ENCODE measurements around the gene LRRC4C. TPM values are rescaled to one million over a fixed set of nuclear protein-coding genes. Genes with fewer than 3 reads are reported as not detected.

LRRC4C gene
- total RNA-seq, 4 donors from 2014 or later, result 0.38 to 3.5 (median 0.95) TPM; not detected in 1

- no peak for TF ChIP-seq CTCF (IDR thresholded peaks at IDR 0.05)
- DNase-seq (ENCODE audit: low spot score), result no peak
- ATAC-seq (ENCODE audit: low FRiP score), result no peak
These were observed 59.3 kb downstream of the LRRC4C start for GRCh38 chr11:41400124-41400523.

DNA sequence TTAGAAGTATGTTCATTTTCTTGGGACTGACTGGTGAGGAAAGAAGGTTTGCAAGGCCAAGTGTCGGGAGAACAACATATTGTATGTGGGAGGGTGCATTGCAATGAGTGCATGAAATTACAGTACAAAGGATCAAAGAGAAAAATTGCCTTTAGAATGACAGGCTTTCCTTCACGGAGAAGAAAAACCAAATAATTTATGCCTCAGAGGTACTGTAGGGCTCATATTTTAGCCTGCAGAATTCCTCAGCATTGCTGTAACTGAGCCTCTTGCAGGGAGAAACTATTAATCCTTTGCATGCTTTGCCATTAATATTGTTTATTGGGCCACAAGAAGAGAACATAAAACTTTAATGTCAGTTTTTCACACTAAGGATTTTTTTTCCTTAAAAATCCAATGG is 60.1 kb downstream of the LRRC4C start:
- DNase-seq (ENCODE audit: low spot score) (no peak), ATAC-seq (ENCODE audit: low FRiP score) (no peak)
- TF ChIP-seq CTCF (IDR thresholded peaks at IDR 0.05), result no peak

GRCh38 chr11:41398175-41398574 is 61.3 kb downstream of the LRRC4C start:
- TF ChIP-seq CTCF (IDR thresholded peaks at IDR 0.05), result no peak
- ATAC-seq (ENCODE audit: low FRiP score) (no peak), DNase-seq (ENCODE audit: low spot score) (no peak)

DNA sequence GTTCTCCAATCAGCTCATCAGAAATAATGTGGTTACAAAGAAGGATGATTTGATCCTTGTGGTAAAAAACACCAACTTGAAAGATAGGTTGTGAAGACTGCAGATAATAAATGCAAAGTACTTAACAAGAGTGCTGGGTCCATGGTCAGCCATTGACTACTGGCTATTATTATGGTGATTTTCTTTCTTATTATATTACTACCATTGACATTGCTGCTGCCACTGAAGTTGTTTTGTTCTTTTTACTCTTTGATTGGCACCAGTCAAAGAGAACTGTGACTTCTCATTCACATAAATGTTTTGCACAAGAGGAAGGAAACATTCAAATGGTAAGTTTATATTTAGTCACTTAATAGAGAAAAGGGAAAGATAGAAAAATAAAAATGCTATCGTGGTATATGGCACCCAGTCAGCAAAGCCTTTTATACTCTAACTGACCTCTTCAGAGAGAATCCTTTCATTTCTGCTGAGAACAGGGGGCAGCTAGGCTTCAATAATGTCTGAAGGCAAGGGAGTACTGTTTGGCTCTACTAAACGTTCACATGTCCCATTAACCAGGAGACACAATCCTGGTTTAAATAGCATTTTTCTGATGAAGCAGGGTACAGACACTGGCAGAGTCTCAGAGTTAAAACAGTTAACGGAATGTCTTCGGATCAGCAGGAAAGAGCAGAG is 64.8 kb downstream of the LRRC4C start:
- DNase-seq (ENCODE audit: low spot score), result no peak
- TF ChIP-seq CTCF (IDR thresholded peaks at IDR 0.05), result no peak
- no peak for ATAC-seq (ENCODE audit: low FRiP score)

GRCh38 chr11:41392596-41392995 is 66.9 kb downstream of the LRRC4C start:
- DNase-seq (ENCODE audit: low spot score), result no peak
- ATAC-seq (ENCODE audit: low FRiP score), result no peak
- no peak for TF ChIP-seq CTCF (IDR thresholded peaks at IDR 0.05)

DNA sequence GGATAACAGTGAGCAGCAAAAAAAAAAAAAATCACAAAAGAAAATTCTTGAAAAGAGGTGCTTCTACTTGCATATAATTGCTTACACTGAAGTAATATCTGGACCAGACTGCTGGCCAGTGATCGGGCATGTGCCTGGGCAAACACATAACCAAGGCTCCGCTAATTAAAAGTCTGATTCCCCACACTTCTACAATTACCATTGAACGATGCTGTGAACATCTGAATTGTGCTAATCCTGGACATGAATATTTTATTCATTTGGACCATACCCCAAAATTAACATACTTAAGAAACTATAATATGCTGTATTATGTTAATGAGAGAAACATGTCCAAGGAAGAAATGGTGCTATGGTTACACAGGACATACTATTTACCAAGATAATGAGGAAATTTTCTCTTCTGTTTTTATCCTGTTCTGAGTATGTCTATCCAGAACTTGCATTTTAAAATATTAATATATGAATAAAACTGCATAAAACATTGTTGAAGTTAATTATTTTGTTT is 69.8 kb downstream of the LRRC4C start:
- no peak for ATAC-seq (ENCODE audit: low FRiP score)
- TF ChIP-seq CTCF (IDR thresholded peaks at IDR 0.05), result no peak
- DNase-seq (ENCODE audit: low spot score), result no peak

- ATAC-seq (ENCODE audit: low FRiP score) (no peak), DNase-seq (ENCODE audit: low spot score) (no peak)
- TF ChIP-seq CTCF (IDR thresholded peaks at IDR 0.05), result no peak
These were observed 75.1 kb downstream of the LRRC4C start for GRCh38 chr11:41384329-41384728.

Measured in omental fat pad (tissue), 4 donors.